Measurements from ENCODE around the gene TMEM245. TPM values are rescaled to one million over a fixed set of nuclear protein-coding genes. Genes with fewer than 3 reads are reported as not detected.
A peak's percentile ranks its signal among the peaks of the same experiment; 100 is the strongest.
"Not testable (repeated sequence)": the region's sequence is repeated elsewhere in the genome, so short reads cannot be mapped to it uniquely, and the experiment has no call there.

Gene TMEM245
- total and polyA plus RNA-seq, 3 donors from 2014 or later: 44.9 to 67.6 (median 63.6) TPM

GRCh38 chr9:109062543-109062942, 57.2 kb downstream of the TMEM245 start:
- intact Hi-C loops (cut with DNase I; ENCODE audit: low total_unique reads): loop anchor here (10.0 kb wide), 1 partner anchor 432 kb away; the partner anchor contains the start of gene PTPN3

GRCh38 chr9:109060191-109060590, 59.6 kb downstream of the TMEM245 start:
- H3K27ac ChIP-seq: no peak overlapping the region
- H3K9me3 ChIP-seq: no peaks in the 10 kb centered on the region
- H3K4me1 ChIP-seq: no peaks in the 10 kb centered on the region
- H3K4me3 ChIP-seq: no peak overlapping the region
- intact Hi-C loops (cut with DNase I; ENCODE audit: low total_unique reads): loop anchor here (10.0 kb wide), 1 partner anchor 435 kb away; the partner anchor contains the start of gene PTPN3
- no peak for TF ChIP-seq POLR2A (IDR thresholded peaks at IDR 0.05)
- no peak for TF ChIP-seq CTCF (IDR thresholded peaks at IDR 0.05)
- no peak for DNase-seq
- 35 to 54% methylated on average over 3 of the region's 3 CpGs for WGBS, 2 donors
- no peaks in the 10 kb centered on the region for H3K27me3 ChIP-seq
- H3K36me3 ChIP-seq (ENCODE audit: low read depth, missing control alignments): no peaks in the 10 kb centered on the region

More at GRCh38 chr9:109062543-109062942, 57.2 kb downstream of the TMEM245 start:
- Histone ChIP-seq H3K4me1 (no peaks in the 10 kb centered on the region), H3K27me3 (no peaks in the 10 kb centered on the region), H3K9me3 (no peaks in the 10 kb centered on the region), H3K27ac (no peak overlapping the region), H3K36me3 (ENCODE audit: low read depth, missing control alignments) (no peaks in the 10 kb centered on the region), H3K4me3 (no peak overlapping the region)
- WGBS, 2 donors: 87 to 93% methylated on average over 6 of the region's 6 CpGs
- no peak for TF ChIP-seq POLR2A (IDR thresholded peaks at IDR 0.05)
- no peak for TF ChIP-seq CTCF (IDR thresholded peaks at IDR 0.05)
- DNase-seq: no peak

- H3K4me3 ChIP-seq; DNase-seq; intact Hi-C loops (cut with DNase I; ENCODE audit: low total_unique reads); H3K36me3 ChIP-seq (ENCODE audit: low read depth, missing control alignments); H3K9me3 ChIP-seq; H3K27me3 ChIP-seq: not testable (repeated sequence)
- peaks cover 16% of the 10 kb centered on the region for H3K4me1 ChIP-seq
- H3K27ac ChIP-seq: peak overlapping the region; percentile 51 to 70
- 83 to 94% methylated on average over 4 of the region's 4 CpGs for WGBS, 2 donors
Measured at GRCh38 chr9:109053121-109053520, 66.6 kb downstream of the TMEM245 start.

- no peaks in the 10 kb centered on the region for H3K9me3 ChIP-seq
Measured at GRCh38 chr9:109052416-109052815, 67.3 kb downstream of the TMEM245 start.

GRCh38 chr9:109051733-109052132, 68.0 kb downstream of the TMEM245 start:
- Histone ChIP-seq H3K4me3 (no peak overlapping the region), H3K4me1 (peaks cover 16% of the 10 kb centered on the region), H3K36me3 (ENCODE audit: low read depth, missing control alignments) (peaks cover 3% of the 10 kb centered on the region), H3K9me3 (no peaks in the 10 kb centered on the region), H3K27ac (no peak overlapping the region), H3K27me3 (no peaks in the 10 kb centered on the region)
- TF ChIP-seq POLR2A (IDR thresholded peaks at IDR 0.05): no peak
- TF ChIP-seq CTCF (IDR thresholded peaks at IDR 0.05): no peak
- 87 to 92% methylated on average over 1 of the region's 1 CpG for WGBS, 2 donors
- intact Hi-C loops (cut with DNase I; ENCODE audit: low total_unique reads): no loop called here
- no peak for DNase-seq

More at GRCh38 chr9:109052416-109052815, 67.3 kb downstream of the TMEM245 start:
- TF ChIP-seq CTCF (IDR thresholded peaks at IDR 0.05) (no peak), POLR2A (IDR thresholded peaks at IDR 0.05) (no peak)
- no peak overlapping the region for H3K4me3 ChIP-seq
- H3K4me1 ChIP-seq: peaks cover 16% of the 10 kb centered on the region
- peak overlapping the region in 1 of 2 donors; percentile 51 for H3K27ac ChIP-seq
- 65 to 83% methylated on average over 2 of the region's 2 CpGs for WGBS, 2 donors
- intact Hi-C loops (cut with DNase I; ENCODE audit: low total_unique reads): no loop called here
- peaks cover 3% of the 10 kb centered on the region for H3K36me3 ChIP-seq (ENCODE audit: low read depth, missing control alignments)
- no peaks in the 10 kb centered on the region for H3K27me3 ChIP-seq
- DNase-seq: no peak

Measured in testis (tissue), 3 donors.